Effector memory CD4-positive, alpha-beta T cell (primary cell): ENCODE results near the gene FBXO24.

ENCODE experiments used
- DNase-seq, 3 donors: peaks; one replicate each; pipeline ENCODE4 v3.0.0-alpha.2; 2020
- H3K27ac ChIP-seq: 2 replicates; pipeline ENCODE4 v1.7.0; 2013; ENCODE audit warnings: mild to moderate bottlenecking, low read length, moderate library complexity; ENCODE audit not compliant: insufficient read depth, poor library complexity, severe bottlenecking
- H3K27me3 ChIP-seq: replicated peaks from 2 replicates; pipeline ENCODE4 v1.7.0; 2013; ENCODE audit warnings: mild to moderate bottlenecking, low read length; ENCODE audit not compliant: insufficient read depth, control insufficient read depth, poor library complexity, severe bottlenecking
- H3K36me3 ChIP-seq: 2 replicates; pipeline ENCODE4 v1.7.0; 2013; ENCODE audit warnings: mild to moderate bottlenecking, low read length, moderate library complexity; ENCODE audit not compliant: control insufficient read depth, insufficient read depth
- H3K4me1 ChIP-seq: 2 replicates; pipeline ENCODE4 v1.7.0; 2013; ENCODE audit warnings: low read length, mild to moderate bottlenecking; ENCODE audit not compliant: control insufficient read depth, insufficient read depth, poor library complexity, severe bottlenecking
- H3K4me3 ChIP-seq: 2 replicates; pipeline ENCODE4 v1.7.0; 2013; ENCODE audit warnings: low read length, low read depth, mild to moderate bottlenecking; ENCODE audit not compliant: insufficient read depth, poor library complexity, severe bottlenecking
- H3K9me3 ChIP-seq: 2 replicates; pipeline ENCODE4 v1.7.0; 2013; ENCODE audit warnings: mild to moderate bottlenecking, low read length, moderate library complexity; ENCODE audit not compliant: control insufficient read depth

The FBXO24 gene

GRCh38 chr7:100573691-100574361 is 12.3 kb upstream of the FBXO24 start, which contains the start of gene SAP25:
Gene SAP25 (minus strand): TSS chr7:100573900. CDS start chr7:100573742, 158 bp downstream.
- Histone ChIP-seq H3K36me3 (peaks cover 57% of the 10 kb centered on the region), H3K4me3 (no peak within 1 kb of the TSS), H3K9me3 (no peaks in the 10 kb centered on the region), H3K4me1 (peaks cover 28% of the 10 kb centered on the region), H3K27me3 (no peaks in the 10 kb centered on the region), H3K27ac (no peak within 1 kb of the TSS)
- no peak for DNase-seq

- Histone ChIP-seq H3K27me3 (no peaks in the 10 kb centered on the region), H3K4me3 (no peak overlapping the region), H3K27ac (no peak overlapping the region), H3K36me3 (peaks cover 60% of the 10 kb centered on the region), H3K4me1 (peaks cover 20% of the 10 kb centered on the region), H3K9me3 (no peaks in the 10 kb centered on the region)
- DNase-seq: no peak
Measured at GRCh38 chr7:100574362-100575205, 11.5 kb upstream of the FBXO24 start.

- no peaks in the 10 kb centered on the region for H3K27me3 ChIP-seq
Measured at GRCh38 chr7:100575206-100575631, 10.9 kb upstream of the FBXO24 start.

GRCh38 chr7:100575746-100576383 is 10.3 kb upstream of the FBXO24 start:
- no peak for DNase-seq
- Histone ChIP-seq H3K36me3 (peaks cover 73% of the 10 kb centered on the region), H3K4me1 (peaks cover 10% of the 10 kb centered on the region), H3K27ac (no peak overlapping the region), H3K9me3 (no peaks in the 10 kb centered on the region), H3K27me3 (no peaks in the 10 kb centered on the region), H3K4me3 (no peak overlapping the region)

More at GRCh38 chr7:100575206-100575631, 10.9 kb upstream of the FBXO24 start:
- Histone ChIP-seq H3K27ac (no peak overlapping the region), H3K4me1 (peaks cover 15% of the 10 kb centered on the region), H3K36me3 (peaks cover 66% of the 10 kb centered on the region), H3K9me3 (no peaks in the 10 kb centered on the region), H3K4me3 (no peak overlapping the region)
- DNase-seq: no peak

- H3K27ac ChIP-seq: no peak overlapping the region
- no peaks in the 10 kb centered on the region for H3K27me3 ChIP-seq
- no peaks in the 10 kb centered on the region for H3K9me3 ChIP-seq
- H3K36me3 ChIP-seq: peaks cover 79% of the 10 kb centered on the region
- no peak overlapping the region for H3K4me3 ChIP-seq
- DNase-seq: no peak
- peaks cover 5% of the 10 kb centered on the region for H3K4me1 ChIP-seq
Measured at GRCh38 chr7:100576384-100576993, 9.6 kb upstream of the FBXO24 start.

- no peaks in the 10 kb centered on the region for H3K9me3 ChIP-seq
- H3K27ac ChIP-seq: no peak overlapping the region
- DNase-seq: no peak
- H3K4me1 ChIP-seq: peaks cover 6% of the 10 kb centered on the region
- peaks cover 85% of the 10 kb centered on the region for H3K36me3 ChIP-seq
- no peaks in the 10 kb centered on the region for H3K27me3 ChIP-seq
- H3K4me3 ChIP-seq: no peak overlapping the region
Measured at GRCh38 chr7:100577103-100577502, 9.0 kb upstream of the FBXO24 start.

GRCh38 chr7:100577507-100577906 is 8.6 kb upstream of the FBXO24 start:
- Histone ChIP-seq H3K36me3 (peaks cover 86% of the 10 kb centered on the region), H3K9me3 (no peaks in the 10 kb centered on the region), H3K27ac (no peak overlapping the region), H3K4me3 (no peak overlapping the region), H3K27me3 (no peaks in the 10 kb centered on the region), H3K4me1 (peaks cover 10% of the 10 kb centered on the region)
- DNase-seq: no peak

GRCh38 chr7:100578246-100579183 is 7.6 kb upstream of the FBXO24 start:
- Histone ChIP-seq H3K27ac (peak overlapping the region; percentile 11), H3K4me3 (no peak overlapping the region), H3K27me3 (no peaks in the 10 kb centered on the region), H3K4me1 (peaks cover 20% of the 10 kb centered on the region), H3K9me3 (no peaks in the 10 kb centered on the region), H3K36me3 (peaks cover 79% of the 10 kb centered on the region)
- no peak for DNase-seq
